Gastrocnemius medialis (tissue), 4 donors: ENCODE data around the gene XYLT1. TPM values are rescaled to one million over a fixed set of nuclear protein-coding genes. Genes with fewer than 3 reads are reported as not detected.

Experiments
- ATAC-seq, 2 donors: fragments of 150-250 bp; one replicate each; pipeline ENCODE4 v1.9.1; 2016
- DNase-seq, 2 donors: peaks; one replicate each; pipeline ENCODE4 v3.0.0-alpha.2; 2019
- H3K27ac ChIP-seq, 4 donors: fragments of 200-600 bp; sonication (generic); 1 replicate in 1 of 4; 2 replicates in 3 of 4; pipeline ENCODE4 v1.5.1; 2016 to 2018; ENCODE audit warnings: mild to moderate bottlenecking in 2 of 4, moderate library complexity in 1 of 4
- H3K27me3 ChIP-seq, 3 donors: fragments of 200-600 bp; sonication (generic) in 2 of 3; 1 replicate in 1 of 3; 2 replicates in 2 of 3; pipeline versions ENCODE4 v1.5.1 to v1.6.0; 2016 to 2019; ENCODE audit warnings: mild to moderate bottlenecking in 1 of 3, moderate library complexity in 1 of 3
- H3K36me3 ChIP-seq, 2 donors: fragments of 200-600 bp; sonication (generic) in 1 of 2; one replicate each; pipeline ENCODE4 v1.5.1; 2017 to 2018
- H3K4me1 ChIP-seq, 2 donors: fragments of 200-600 bp; sonication (generic) in 1 of 2; one replicate each; pipeline ENCODE4 v1.5.1; 2016 to 2017; ENCODE audit warnings: mild to moderate bottlenecking in 2 of 2
- H3K4me3 ChIP-seq, 4 donors: fragments of 200-600 bp; sonication (generic) in 3 of 4; 1 replicate in 1 of 4; 2 replicates in 3 of 4; pipeline ENCODE4 v1.5.1; 2016 to 2019; ENCODE audit warnings: mild to moderate bottlenecking in 2 of 4
- H3K9me3 ChIP-seq, 3 donors: fragments of 200-600 bp; sonication (generic) in 2 of 3; 1 replicate in 1 of 3; 2 replicates in 2 of 3; pipeline ENCODE4 v1.5.1; 2016 to 2019
- POLR2A ChIP-seq, 2 donors: fragments of 450-650 bp; IDR thresholded peaks; one replicate each; pipeline ENCODE4 v1.6.1; 2017; ENCODE audit warnings: antibody characterized with exemption in 2 of 2, mild to moderate bottlenecking in 2 of 2, moderate library complexity in 2 of 2
- in situ Hi-C, 4 donors: fragments of 200-750 bp; cut with MboI; loops; one replicate each; pipeline versions ENCODE4 v1.15.0 to v1.8.0; 2017; ENCODE audit warnings: low sequenced_read_pairs in 4 of 4
- intact Hi-C: fragments of 100-400 bp; cut with DNase I; formaldehyde crosslinking; loops from one replicate; pipeline ENCODE4 v1.15.1; 2023; ENCODE audit warnings: low total_unique reads
- total RNA-seq, 4 donors: library from RNA; depleted of rRNA; stranded (reverse); fragments of >200 nt; gene quantifications; one replicate each; pipeline versions ENCODE4 v1.1.0 to v1.2.3, GENCODE V29; 2016
- TF ChIP-seq, protein P1 (sequence below), 5 experiments: fragments of 450-650 bp in 3 of 5; fragments of 200-600 bp in 2 of 5; sonication (generic) in 2 of 5; IDR thresholded peaks in 4 of 5; conservative IDR thresholded peaks in 1 of 5; 1 replicate in 4 of 5; 2 replicates in 1 of 5; pipeline ENCODE4 v1.5.1; 2016 to 2019; ENCODE audit warnings: antibody characterized with exemption in 5 of 5, mild to moderate bottlenecking in 3 of 5, moderate library complexity in 3 of 5

The XYLT1 gene
- total RNA-seq, 4 donors from 2014 or later, result 0.87 to 7.9 (median 1.4) TPM

GRCh38 chr16:17159617-17160016, 311.1 kb downstream of the XYLT1 start:
- Histone ChIP-seq H3K4me1 (no peaks in the 10 kb centered on the region), H3K36me3 (no peaks in the 10 kb centered on the region), H3K27ac (no peak overlapping the region), H3K27me3 (no peaks in the 10 kb centered on the region), H3K9me3 (no peaks in the 10 kb centered on the region), H3K4me3 (no peak overlapping the region)
- ATAC-seq, result no peak
- TF ChIP-seq, protein P1, sequence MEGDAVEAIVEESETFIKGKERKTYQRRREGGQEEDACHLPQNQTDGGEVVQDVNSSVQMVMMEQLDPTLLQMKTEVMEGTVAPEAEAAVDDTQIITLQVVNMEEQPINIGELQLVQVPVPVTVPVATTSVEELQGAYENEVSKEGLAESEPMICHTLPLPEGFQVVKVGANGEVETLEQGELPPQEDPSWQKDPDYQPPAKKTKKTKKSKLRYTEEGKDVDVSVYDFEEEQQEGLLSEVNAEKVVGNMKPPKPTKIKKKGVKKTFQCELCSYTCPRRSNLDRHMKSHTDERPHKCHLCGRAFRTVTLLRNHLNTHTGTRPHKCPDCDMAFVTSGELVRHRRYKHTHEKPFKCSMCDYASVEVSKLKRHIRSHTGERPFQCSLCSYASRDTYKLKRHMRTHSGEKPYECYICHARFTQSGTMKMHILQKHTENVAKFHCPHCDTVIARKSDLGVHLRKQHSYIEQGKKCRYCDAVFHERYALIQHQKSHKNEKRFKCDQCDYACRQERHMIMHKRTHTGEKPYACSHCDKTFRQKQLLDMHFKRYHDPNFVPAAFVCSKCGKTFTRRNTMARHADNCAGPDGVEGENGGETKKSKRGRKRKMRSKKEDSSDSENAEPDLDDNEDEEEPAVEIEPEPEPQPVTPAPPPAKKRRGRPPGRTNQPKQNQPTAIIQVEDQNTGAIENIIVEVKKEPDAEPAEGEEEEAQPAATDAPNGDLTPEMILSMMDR (IDR thresholded peaks at IDR 0.05 in 4 of 5, conservative IDR thresholded peaks at IDR 0.05 in 1 of 5), result no peak
- no peak for TF ChIP-seq POLR2A (IDR thresholded peaks at IDR 0.05)
- DNase-seq, result no peak
- intact Hi-C loops, result no loop called here
- in situ Hi-C loops, result no loop called here

GRCh38 chr16:17155936-17156335, 314.8 kb downstream of the XYLT1 start:
- no peak overlapping the region for H3K27ac ChIP-seq
- no peaks in the 10 kb centered on the region for H3K36me3 ChIP-seq
- no peak for TF ChIP-seq POLR2A (IDR thresholded peaks at IDR 0.05)
- TF ChIP-seq, protein P1 (IDR thresholded peaks at IDR 0.05 in 4 of 5, conservative IDR thresholded peaks at IDR 0.05 in 1 of 5), result no peak
- H3K4me3 ChIP-seq, result no peak overlapping the region
- in situ Hi-C loops, result no loop called here
- H3K9me3 ChIP-seq, result no peaks in the 10 kb centered on the region
- no peaks in the 10 kb centered on the region for H3K4me1 ChIP-seq
- ATAC-seq (no peak), DNase-seq (no peak)
- intact Hi-C loops, result no loop called here
- H3K27me3 ChIP-seq, result no peaks in the 10 kb centered on the region

GRCh38 chr16:17155485-17155884, 315.3 kb downstream of the XYLT1 start:
- DNase-seq (no peak), ATAC-seq (no peak)
- in situ Hi-C loops, result no loop called here
- Histone ChIP-seq H3K9me3 (no peaks in the 10 kb centered on the region), H3K4me3 (no peak overlapping the region), H3K36me3 (no peaks in the 10 kb centered on the region), H3K27me3 (no peaks in the 10 kb centered on the region), H3K4me1 (no peaks in the 10 kb centered on the region), H3K27ac (no peak overlapping the region)
- TF ChIP-seq, protein P1 (IDR thresholded peaks at IDR 0.05 in 4 of 5, conservative IDR thresholded peaks at IDR 0.05 in 1 of 5), result no peak
- TF ChIP-seq POLR2A (IDR thresholded peaks at IDR 0.05), result no peak
- intact Hi-C loops, result no loop called here

DNA sequence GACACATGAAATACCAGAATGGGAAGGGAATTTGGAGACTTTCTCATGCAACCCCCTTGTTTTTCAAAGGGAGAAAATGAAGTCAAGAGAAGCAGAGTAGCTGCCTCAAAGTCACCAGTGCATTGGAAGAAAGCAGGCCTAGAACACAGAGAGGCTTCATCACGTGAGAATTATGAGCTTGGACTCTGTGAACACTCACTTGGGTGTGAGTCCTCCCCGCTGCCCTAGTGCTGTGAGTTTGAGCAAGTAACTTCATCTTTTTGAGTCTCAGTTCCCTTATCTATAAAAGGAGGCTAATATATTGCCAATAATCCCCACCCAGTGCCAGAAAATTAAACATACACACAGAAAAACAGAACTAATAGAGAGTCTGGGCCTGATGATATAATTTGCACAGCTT, 315.8 kb downstream of the XYLT1 start:
- Histone ChIP-seq H3K9me3 (no peaks in the 10 kb centered on the region), H3K4me3 (no peak overlapping the region), H3K36me3 (no peaks in the 10 kb centered on the region), H3K27ac (no peak overlapping the region), H3K27me3 (no peaks in the 10 kb centered on the region), H3K4me1 (no peaks in the 10 kb centered on the region)
- intact Hi-C loops, result no loop called here
- peak; percentile 17 to 20 for DNase-seq
- no peak for TF ChIP-seq POLR2A (IDR thresholded peaks at IDR 0.05)
- TF ChIP-seq, protein P1 (IDR thresholded peaks at IDR 0.05 in 4 of 5, conservative IDR thresholded peaks at IDR 0.05 in 1 of 5), result no peak
- in situ Hi-C loops, result no loop called here
- ATAC-seq, result no peak

DNA sequence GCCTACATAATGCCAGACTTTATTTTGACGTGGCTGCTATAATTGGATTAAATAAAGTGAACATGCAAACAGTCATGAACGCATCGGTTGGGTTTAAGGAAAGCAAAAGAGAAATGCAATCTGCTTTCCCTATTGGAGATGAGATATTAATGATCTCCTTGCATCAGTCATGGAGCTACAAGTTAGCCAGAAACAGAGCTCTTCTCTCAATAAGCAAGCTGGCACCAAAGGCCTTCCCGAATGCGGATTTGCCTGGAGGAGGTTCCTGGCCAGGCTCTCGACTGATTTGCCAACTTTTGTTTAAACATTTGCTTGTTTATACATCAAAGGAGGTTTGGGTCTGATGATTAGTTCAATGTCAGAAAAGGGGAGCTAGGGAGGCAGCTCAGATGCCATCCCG, 318.4 kb downstream of the XYLT1 start:
- ATAC-seq, result no peak
- in situ Hi-C loops (no loop called here), intact Hi-C loops (no loop called here)
- no peak for TF ChIP-seq POLR2A (IDR thresholded peaks at IDR 0.05)
- Histone ChIP-seq H3K36me3 (no peaks in the 10 kb centered on the region), H3K4me1 (no peaks in the 10 kb centered on the region), H3K4me3 (no peak overlapping the region), H3K9me3 (no peaks in the 10 kb centered on the region), H3K27ac (no peak overlapping the region), H3K27me3 (no peaks in the 10 kb centered on the region)
- no peak for DNase-seq
